GM15510 (cell line): ENCODE results near the gene AK9.

ENCODE experiments used
- POLR2A ChIP-seq: IDR thresholded peaks from 3 replicates; pipeline ENCODE4 v1.6.1; 2011; ENCODE audit warnings: borderline replicate concordance; ENCODE audit not compliant: insufficient read length; ENCODE audit errors: extremely low read depth

The AK9 gene

GRCh38 chr6:109466212-109466923 is 224.6 kb downstream of the AK9 start:
- no peak for TF ChIP-seq POLR2A

- TF ChIP-seq POLR2A = no peak
Observed at GRCh38 chr6:109465772-109466171, 225.2 kb downstream of the AK9 start.

GRCh38 chr6:109461733-109462526 is 229.1 kb downstream of the AK9 start:
- TF ChIP-seq POLR2A = no peak

- no peak for TF ChIP-seq POLR2A
Observed at GRCh38 chr6:109460161-109460829, 230.7 kb downstream of the AK9 start.

- no peak for TF ChIP-seq POLR2A
Observed at GRCh38 chr6:109458774-109459531, 232.0 kb downstream of the AK9 start.

GRCh38 chr6:109457562-109457996 is 233.4 kb downstream of the AK9 start:
- no peak for TF ChIP-seq POLR2A

- TF ChIP-seq POLR2A = peak; percentile 13
Observed at GRCh38 chr6:109456710-109457561, 234.1 kb downstream of the AK9 start.

GRCh38 chr6:109456111-109456583 is 234.9 kb downstream of the AK9 start:
- no peak for TF ChIP-seq POLR2A

GRCh38 chr6:109455437-109456110 is 235.4 kb downstream of the AK9 start, which contains the start of gene MICAL1:
MICAL1 (minus strand) TSS chr6:109455772; CDS start chr6:109454196, 1,576 bp downstream.
- peak; percentile 65 for TF ChIP-seq POLR2A

GRCh38 chr6:109454496-109455436 is 236.2 kb downstream of the AK9 start:
- peak; percentile 44 for TF ChIP-seq POLR2A

GRCh38 chr6:109453594-109454495 is 237.2 kb downstream of the AK9 start:
- no peak for TF ChIP-seq POLR2A
